Stimulated activated CD8-positive, alpha-beta memory T cell treated with anti-CD3 and anti-CD28 coated beads, Interleukin-7, amount 100 ng/mL, for 4 hours (primary cell): ENCODE measurements around the gene UQCRFS1.
"Not testable (repeated sequence)": the region's sequence is repeated elsewhere in the genome, so short reads cannot be mapped to it uniquely, and the experiment has no call there.

ENCODE experiments used
- DNase-seq, 2 donors: peaks; one replicate each; pipeline ENCODE4 v3.0.0-alpha.2; 2020; ENCODE audit warnings: low read depth in 2 of 2

The UQCRFS1 gene

DNA sequence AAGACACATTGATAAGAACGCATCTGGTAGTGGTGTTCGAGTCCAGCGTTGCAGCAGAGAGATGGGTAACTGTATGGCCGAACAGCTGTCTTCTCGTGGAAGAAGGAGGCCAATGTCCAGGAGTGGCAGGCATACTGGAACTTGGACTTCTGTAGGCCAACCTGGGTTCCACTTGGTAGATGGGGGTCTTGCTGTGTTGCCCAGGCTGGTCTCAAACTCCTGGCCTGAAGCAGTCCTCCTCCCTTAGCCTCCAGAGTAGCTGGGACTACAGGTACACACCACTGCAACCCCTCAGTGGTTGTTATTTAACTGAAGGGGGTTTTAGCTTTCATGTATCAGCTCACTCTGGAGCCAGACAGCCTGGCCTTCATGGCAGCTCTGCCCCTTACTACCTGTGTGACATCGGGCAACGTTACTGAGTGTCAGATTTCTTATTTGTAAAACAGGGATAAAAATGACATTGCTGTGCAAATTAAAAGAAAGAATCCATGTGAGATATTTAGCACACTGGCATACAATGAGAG is 2.4 kb upstream of the UQCRFS1 start:
- no peak for DNase-seq

DNA sequence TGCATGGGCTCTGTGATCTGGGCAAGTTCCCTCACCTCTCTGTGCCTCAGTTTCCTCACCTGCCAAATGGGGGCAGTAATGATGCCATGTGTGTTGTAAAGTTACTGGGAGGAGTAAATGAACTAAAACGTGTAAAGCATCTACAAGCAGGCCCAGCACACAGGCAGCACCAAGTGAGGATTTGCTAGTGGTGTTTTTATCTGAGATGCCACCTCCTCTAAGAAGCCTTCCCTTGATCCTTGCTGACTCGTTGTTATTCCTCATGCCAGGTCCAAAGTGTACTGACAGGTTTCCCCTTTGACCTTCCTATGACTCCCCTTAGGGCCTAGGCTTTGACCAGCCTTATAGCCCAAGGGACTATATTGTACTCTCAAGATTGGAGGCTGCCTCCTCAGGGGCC is 1.5 kb upstream of the UQCRFS1 start:
- DNase-seq = no peak

- no peak for DNase-seq
These were observed 649 bp downstream of the UQCRFS1 start for GRCh38 chr19:29212356-29212647.

GRCh38 chr19:29211562-29212355 is 1.2 kb downstream of the UQCRFS1 start:
- DNase-seq = no peak

- DNase-seq = not testable (repeated sequence)
These were observed 1.9 kb downstream of the UQCRFS1 start for GRCh38 chr19:29211041-29211440.

GRCh38 chr19:29210502-29210901 is 2.4 kb downstream of the UQCRFS1 start:
- DNase-seq = not testable (repeated sequence)

GRCh38 chr19:29207403-29208187 is 5.4 kb downstream of the UQCRFS1 start:
- DNase-seq = not testable (repeated sequence)

- no peak for DNase-seq
These were observed 6.5 kb downstream of the UQCRFS1 start for GRCh38 chr19:29206453-29206852.

GRCh38 chr19:29202281-29202680 is 10.7 kb downstream of the UQCRFS1 start:
- no peak for DNase-seq

DNA sequence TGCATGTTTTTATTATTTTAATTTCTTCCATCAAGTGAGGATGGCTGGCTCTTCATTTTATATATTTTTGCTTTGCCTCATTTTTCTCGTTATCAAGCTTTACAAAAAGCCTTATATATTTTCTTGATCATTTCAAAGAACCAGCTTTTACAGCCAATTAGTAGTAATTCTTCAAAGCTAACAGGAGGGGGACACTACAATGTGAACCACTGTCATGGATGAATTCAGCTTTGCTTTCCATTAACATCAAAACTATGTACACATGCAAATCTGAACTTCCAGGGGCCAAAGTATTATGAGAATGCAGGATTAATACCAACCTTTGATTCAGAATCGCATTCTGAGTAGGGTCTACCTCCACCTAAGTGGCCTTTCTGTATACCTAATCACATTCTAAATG is 11.1 kb downstream of the UQCRFS1 start:
- no peak for DNase-seq

- no peak for DNase-seq
These were observed 18.3 kb downstream of the UQCRFS1 start for GRCh38 chr19:29194658-29195057.

DNA sequence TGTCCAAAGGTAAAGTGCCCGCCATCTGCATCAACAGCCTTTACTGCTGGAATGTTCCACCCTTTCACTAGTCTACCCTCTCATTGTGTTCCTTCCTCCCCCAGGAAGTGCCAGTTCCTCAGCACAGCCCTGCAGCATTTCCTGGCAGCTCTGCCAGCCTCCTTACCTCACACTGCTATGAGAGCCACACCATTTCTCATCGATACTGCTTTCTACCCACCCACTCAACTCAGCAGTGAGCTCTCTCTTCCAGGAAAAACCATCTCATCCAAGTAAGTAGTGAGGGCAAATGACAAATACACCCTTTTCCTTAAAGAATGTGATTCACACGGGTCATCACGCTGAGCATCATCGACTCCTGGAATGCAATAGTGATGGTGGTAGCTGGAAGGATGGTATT is 19.8 kb downstream of the UQCRFS1 start:
- DNase-seq = no peak

DNA sequence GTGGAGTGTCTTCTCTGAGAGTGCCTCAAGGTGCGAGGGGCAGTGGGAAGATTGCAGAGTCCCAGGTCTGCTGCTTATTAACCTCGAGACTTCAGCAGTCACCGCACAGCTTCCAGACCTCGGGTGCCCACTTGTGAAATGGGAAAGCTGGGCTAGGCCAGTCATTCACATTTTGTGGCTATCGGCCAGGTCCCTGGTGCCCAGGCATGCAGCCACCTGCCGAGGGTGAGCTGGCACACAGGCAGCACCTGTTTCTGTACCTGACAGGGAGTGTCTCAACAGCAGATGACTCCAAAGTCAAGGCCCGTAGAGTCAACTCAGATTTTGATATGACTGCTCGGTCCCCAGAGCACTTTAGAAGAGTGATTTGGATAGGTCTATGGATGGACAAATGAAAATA is 21.9 kb downstream of the UQCRFS1 start:
- DNase-seq = no peak

GRCh38 chr19:29189033-29189360 is 24.0 kb downstream of the UQCRFS1 start:
- no peak for DNase-seq

- no peak for DNase-seq
These were observed 24.5 kb downstream of the UQCRFS1 start for GRCh38 chr19:29188289-29189032.

- no peak for DNase-seq
These were observed 25.3 kb downstream of the UQCRFS1 start for GRCh38 chr19:29187676-29188075.

GRCh38 chr19:29185427-29185826 is 27.5 kb downstream of the UQCRFS1 start:
- DNase-seq = no peak

GRCh38 chr19:29176981-29177754 is 35.8 kb downstream of the UQCRFS1 start:
- DNase-seq = no peak

- DNase-seq = no peak
These were observed 39.1 kb downstream of the UQCRFS1 start for GRCh38 chr19:29173896-29174295.

- DNase-seq = no peak
These were observed 40.6 kb downstream of the UQCRFS1 start for GRCh38 chr19:29172302-29172701.

GRCh38 chr19:29171525-29171924 is 41.4 kb downstream of the UQCRFS1 start:
- DNase-seq = no peak

DNA sequence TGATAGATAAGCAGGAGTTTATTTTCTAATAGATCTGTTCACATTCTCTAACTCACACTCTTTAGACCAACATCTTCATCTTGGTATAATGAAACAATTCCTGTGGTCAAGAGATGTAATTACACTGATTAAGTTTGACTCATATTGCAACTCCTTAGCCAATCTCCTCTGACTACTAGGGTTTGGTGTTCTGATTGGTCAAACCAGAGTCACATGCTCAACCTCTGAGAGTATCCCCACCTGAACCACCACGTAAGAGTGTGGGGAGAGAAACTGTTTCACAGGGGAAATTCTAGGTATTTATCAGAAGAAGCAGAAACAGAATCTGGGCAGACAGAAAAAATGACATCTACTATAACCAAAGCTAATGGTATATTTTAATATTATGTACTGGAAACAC is 42.4 kb downstream of the UQCRFS1 start:
- DNase-seq = no peak
